Astrocyte of the spinal cord (primary cell): Measurements from ENCODE around the gene TEX264.

ENCODE experiments used
- DNase-seq: peaks from one replicate; pipeline ENCODE4 v3.0.0; 2011; ENCODE audit warnings: low read depth, low spot score
- H3K4me3 ChIP-seq: 2 replicates; pipeline ENCODE4 v1.5.1; 2011; ENCODE audit warnings: low read depth, mild to moderate bottlenecking, low read length, moderate library complexity
- CTCF ChIP-seq: IDR thresholded peaks from 2 replicates; pipeline ENCODE4 v1.5.1; 2012; ENCODE audit warnings: low read depth, mild to moderate bottlenecking, low read length, inconsistent platforms
- in situ Hi-C: cut with HindIII; loops from 2 replicates; pipeline ENCODE4 v1.10.0; 2017; ENCODE audit warnings: low sequenced_read_pairs

Gene TEX264

GRCh38 chr3:51747840-51748239, 76.8 kb downstream of the TEX264 start:
- no peak for TF ChIP-seq CTCF
- H3K4me3 ChIP-seq = no peak overlapping the region
- in situ Hi-C loops = no loop called here
- no peak for DNase-seq

GRCh38 chr3:51748327-51748726, 77.3 kb downstream of the TEX264 start:
- TF ChIP-seq CTCF = no peak
- no peak for DNase-seq

GRCh38 chr3:51750878-51751277, 79.8 kb downstream of the TEX264 start:
- no peak for TF ChIP-seq CTCF
- DNase-seq = no peak
- in situ Hi-C loops = no loop called here
- no peak overlapping the region for H3K4me3 ChIP-seq

More at GRCh38 chr3:51748327-51748726, 77.3 kb downstream of the TEX264 start:
- H3K4me3 ChIP-seq = no peak overlapping the region
- in situ Hi-C loops = no loop called here

GRCh38 chr3:51751287-51751686, 80.2 kb downstream of the TEX264 start:
- in situ Hi-C loops = no loop called here
- H3K4me3 ChIP-seq = no peak overlapping the region
- TF ChIP-seq CTCF = no peak
- no peak for DNase-seq
